IMR-90 (cell line): Measurements from ENCODE around the gene UCHL1. TPM values are rescaled to one million over a fixed set of nuclear protein-coding genes. Genes with fewer than 3 reads are reported as not detected.

ENCODE experiments used
- ATAC-seq: fragments of 200-7000 bp; cut with Tn5 transposase; 2 replicates; pipeline ENCODE4 v1.9.1; 2020; ENCODE audit warnings: low read depth, mild to moderate bottlenecking, moderate library complexity
- BruUV-seq: library from RNA; stranded (reverse); fragments of 400-500 nt; replicated peaks from 2 replicates; lab custom pipeline; 2021; lab: Mats Ljungman, UMichigan
- CTCF ChIA-PET: fragments of 300-600 bp; formaldehyde crosslinking; extraction: SDS; loops from one replicate; lab custom pipeline; 2021; ENCODE audit warnings: antibody characterized with exemption; lab: Yijun Ruan, JAX
- POLR2A ChIA-PET: fragments of 300-600 bp; sonication (Branson Sonifier 250); formaldehyde crosslinking; loops from one replicate; lab custom pipeline; 2022; ENCODE audit warnings: antibody characterized with exemption; ENCODE audit not compliant: unreplicated experiment; lab: Charles Lee
- DNase-seq: peaks from one replicate; pipeline ENCODE4 v3.0.0; 2013
- H2AFZ ChIP-seq: replicated peaks from 2 replicates; pipeline ENCODE3; 2013; ENCODE audit warnings: low read length, mild to moderate bottlenecking; ENCODE audit not compliant: poor library complexity
- H2AK5ac ChIP-seq: 2 replicates; pipeline ENCODE4 v1.6.1; 2013; ENCODE audit warnings: low read depth, low read length, inconsistent platforms
- H2AK9ac ChIP-seq: replicated peaks from 2 replicates; pipeline ENCODE3; 2013; ENCODE audit warnings: mild to moderate bottlenecking, low read depth, low read length, moderate library complexity; ENCODE audit not compliant: poor library complexity
- H2BK120ac ChIP-seq: 2 replicates; pipeline ENCODE4 v1.6.1; 2013; ENCODE audit warnings: low read depth, low read length, inconsistent platforms
- H2BK15ac ChIP-seq: 3 replicates; pipeline ENCODE4 v1.6.1; 2013; ENCODE audit warnings: low read depth, low read length, inconsistent platforms
- H2BK20ac ChIP-seq: 2 replicates; pipeline ENCODE4 v1.6.1; 2013; ENCODE audit warnings: low read depth, mild to moderate bottlenecking, inconsistent platforms, low read length, moderate library complexity
- H2BK5ac ChIP-seq: 2 replicates; pipeline ENCODE4 v1.6.1; 2013; ENCODE audit warnings: mild to moderate bottlenecking, low read depth, low read length, inconsistent platforms; ENCODE audit not compliant: poor library complexity, severe bottlenecking
- H3K14ac ChIP-seq: replicated peaks from 2 replicates; pipeline ENCODE4 v1.6.1; 2013; ENCODE audit warnings: low read depth, low read length, inconsistent platforms
- H3K18ac ChIP-seq: 2 replicates; pipeline ENCODE4 v1.6.1; 2013; ENCODE audit warnings: low read depth, low read length, control low read depth
- H3K23ac ChIP-seq: 2 replicates; pipeline ENCODE4 v1.6.1; 2013; ENCODE audit warnings: low read depth, low read length, inconsistent platforms
- H3K27ac ChIP-seq: 2 replicates; pipeline ENCODE4 v1.5.1; 2013; ENCODE audit warnings: mild to moderate bottlenecking, control low read depth, low read length; ENCODE audit not compliant: insufficient read depth
- H3K27me3 ChIP-seq: 2 replicates; pipeline ENCODE4 v1.6.1; 2013; ENCODE audit warnings: low read length; ENCODE audit not compliant: control insufficient read depth, insufficient read depth
- H3K36me3 ChIP-seq: 2 replicates; pipeline ENCODE4 v1.6.1; 2013; ENCODE audit warnings: low read length, mixed read lengths; ENCODE audit not compliant: control insufficient read depth, insufficient read depth
- H3K4ac ChIP-seq: 2 replicates; pipeline ENCODE4 v1.6.1; 2013; ENCODE audit warnings: low read depth, low read length, inconsistent platforms
- H3K4me1 ChIP-seq: 2 replicates; pipeline ENCODE4 v1.6.1; 2013; ENCODE audit warnings: low read length, mixed read lengths; ENCODE audit not compliant: control insufficient read depth, insufficient read depth
- H3K4me2 ChIP-seq: 2 replicates; pipeline ENCODE4 v1.6.1; 2013; ENCODE audit warnings: low read depth, mild to moderate bottlenecking, control low read depth, low read length, moderate library complexity
- H3K4me3 ChIP-seq: 2 replicates; pipeline ENCODE4 v1.5.1; 2013; ENCODE audit warnings: low read depth, mild to moderate bottlenecking, control low read depth, low read length, moderate library complexity; ENCODE audit not compliant: insufficient read depth
- H3K56ac ChIP-seq: 2 replicates; pipeline ENCODE4 v1.6.1; 2013; ENCODE audit warnings: low read length, inconsistent platforms; ENCODE audit not compliant: insufficient read depth; ENCODE audit errors: extremely low read depth
- H3K79me1 ChIP-seq, 2 experiments: 2 replicates each; pipeline ENCODE4 v1.6.1; 2013; ENCODE audit warnings: low read length in 2 of 2, inconsistent platforms in 1 of 2, low read depth in 1 of 2
- H3K9ac ChIP-seq: 2 replicates; pipeline ENCODE4 v1.6.1; 2013; ENCODE audit warnings: low read depth, low read length, control low read depth
- H3K9me1 ChIP-seq: 2 replicates; pipeline ENCODE4 v1.6.1; 2013; ENCODE audit warnings: low read length, inconsistent platforms; ENCODE audit not compliant: insufficient read depth
- H3K9me3 ChIP-seq: 2 replicates; pipeline ENCODE4 v1.6.1; 2013; ENCODE audit warnings: low read length; ENCODE audit not compliant: control insufficient read depth, insufficient read depth
- H4K20me1 ChIP-seq: 2 replicates; pipeline ENCODE4 v1.6.1; 2013; ENCODE audit warnings: low read length, inconsistent platforms; ENCODE audit not compliant: insufficient read depth
- H4K5ac ChIP-seq: 2 replicates; pipeline ENCODE4 v1.6.1; 2013; ENCODE audit warnings: mild to moderate bottlenecking, low read depth, low read length, control low read depth
- H4K8ac ChIP-seq, 2 experiments: 2 replicates each; pipeline ENCODE4 v1.6.1; 2013; ENCODE audit warnings: low read depth in 2 of 2, low read length in 2 of 2, control low read depth in 1 of 2, inconsistent platforms in 1 of 2
- H4K91ac ChIP-seq: 2 replicates; pipeline ENCODE4 v1.6.1; 2013; ENCODE audit warnings: low read depth, low read length, inconsistent platforms; ENCODE audit not compliant: insufficient read depth
- BHLHE40 ChIP-seq: fragments of 150-350 bp; IDR thresholded peaks from 2 replicates; pipeline ENCODE4 v1.6.1; 2016; ENCODE audit warnings: mild to moderate bottlenecking, low read depth, low read length
- FOS ChIP-seq: fragments of 150-350 bp; IDR thresholded peaks from 2 replicates; pipeline ENCODE4 v1.6.1; 2016; ENCODE audit warnings: low read depth, low read length
- MXI1 ChIP-seq: IDR thresholded peaks from 2 replicates; pipeline ENCODE4 v1.6.1; 2012; ENCODE audit warnings: low read depth, mild to moderate bottlenecking, low read length, moderate library complexity, borderline replicate concordance
- RCOR1 ChIP-seq: IDR thresholded peaks from 2 replicates; pipeline ENCODE4 v1.6.1; 2012; ENCODE audit warnings: mild to moderate bottlenecking, low read length, improper control_type of control experiment; ENCODE audit not compliant: insufficient replicate concordance
- WGBS, 2 experiments: methylation state at CpG; one replicate each; pipeline versions ENCODE4 v1.1.5 to v1.1.7; 2013; ENCODE audit warnings: missing lambda C conversion rate in 2 of 2; ENCODE audit not compliant: insufficient read length in 1 of 2; ENCODE audit errors: extremely low coverage in 2 of 2; 5-methylcytosine and 5-hydroxymethylcytosine counted together
- dilution Hi-C: fragments of 300-500 bp; cut with HindIII; formaldehyde crosslinking; loops from one replicate; pipeline ENCODE4 v1.14.3; 2018; ENCODE audit warnings: low sequenced_read_pairs; ENCODE audit not compliant: unreplicated experiment
- in situ Hi-C: fragments of 300-500 bp; cut with MboI; formaldehyde crosslinking; loops from 3 replicates; pipeline ENCODE4 v1.14.3; 2019; ENCODE audit warnings: low sequenced_read_pairs, inconsistent platforms, mixed read lengths
- intact Hi-C: fragments of 100-400 bp; cut with micrococcal nuclease; formaldehyde crosslinking; loops from 2 replicates; pipeline ENCODE4 v1.10.0; 2022
- polyA plus RNA-seq, 3 experiments: library from polyadenylated mRNA; depleted of rRNA; stranded (reverse); fragments of >200 nt; gene quantifications; 2 replicates each; pipeline ENCODE4 v1.2.3, GENCODE V29; 2012; ENCODE audit warnings: low replicate concordance in 1 of 3
- total RNA-seq: library from RNA; depleted of rRNA; stranded (reverse); fragments of >200 nt; gene quantifications from 2 replicates; pipeline ENCODE4 v1.2.3, GENCODE V29; 2012

Gene UCHL1
- total and polyA plus RNA-seq, 2 of the 4 experiments (the other 2 are of a cell fraction), result 972 to 2,118 TPM

GRCh38 chr4:41280010-41280409 is 23.3 kb downstream of the UCHL1 start:
- BruUV-seq, result no TSS peak
- no peak overlapping the region for H2BK20ac ChIP-seq
- no peak overlapping the region for H2BK5ac ChIP-seq
- H4K20me1 ChIP-seq, result no peaks in the 10 kb centered on the region
- H3K4ac ChIP-seq, result no peak overlapping the region
- H3K23ac ChIP-seq, result no peak overlapping the region
- dilution Hi-C loops (no loop called here), intact Hi-C loops (no loop called here), in situ Hi-C loops (loop anchor here (5.0 to 10.0 kb wide), 2 partner anchors 372 to 605 kb away; no protein-coding TSS in a partner anchor)
- no peak overlapping the region for H2BK120ac ChIP-seq
- ChIA-PET POLR2A (interaction anchor here (0.5 kb wide), 1 partner anchor 323 kb away, joined by 5 read pairs; no protein-coding TSS in a partner anchor), CTCF (interaction anchor here (0.9 kb wide), 1 partner anchor 354 kb away, joined by 3 read pairs; no protein-coding TSS in a partner anchor)
- H2AK5ac ChIP-seq, result no peak overlapping the region
- no peaks in the 10 kb centered on the region for H3K36me3 ChIP-seq
- no peak for TF ChIP-seq BHLHE40
- TF ChIP-seq RCOR1, result no peak
- TF ChIP-seq MXI1, result no peak
- no peak for TF ChIP-seq FOS
- H4K5ac ChIP-seq, result no peak overlapping the region
- H3K27me3 ChIP-seq, result no peaks in the 10 kb centered on the region
- no peak overlapping the region for H3K9ac ChIP-seq
- no peak overlapping the region for H2AFZ ChIP-seq
- H2BK15ac ChIP-seq, result no peak overlapping the region
- no peak overlapping the region for H3K18ac ChIP-seq
- no peaks in the 10 kb centered on the region for H3K4me1 ChIP-seq
- H3K56ac ChIP-seq, result no peak overlapping the region
- WGBS, 2 experiments, result 80% methylated on average over 1 of the region's 8 CpGs; no CpG with 5 or more reads in 1 of the 2 experiments
- no peaks in the 10 kb centered on the region for H3K79me1 ChIP-seq
- no peak overlapping the region for H3K4me2 ChIP-seq
- no peaks in the 10 kb centered on the region for H3K9me1 ChIP-seq
- H3K27ac ChIP-seq, result no peak overlapping the region
- H3K9me3 ChIP-seq, result no peaks in the 10 kb centered on the region
- H3K14ac ChIP-seq, result no peak overlapping the region
- H3K4me3 ChIP-seq, result no peak overlapping the region
- ATAC-seq (no peak), DNase-seq (peak; percentile 28)
- no peak overlapping the region for H2AK9ac ChIP-seq
- H4K8ac ChIP-seq, result no peak overlapping the region
- H4K91ac ChIP-seq, result no peak overlapping the region
